Dermis blood vessel endothelial cell (primary cell): Measurements from ENCODE around the gene CHPT1. TPM values are rescaled to one million over a fixed set of nuclear protein-coding genes. Genes with fewer than 3 reads are reported as not detected.
"Not testable (repeated sequence)": the region's sequence is repeated elsewhere in the genome, so short reads cannot be mapped to it uniquely, and the experiment has no call there.

Source experiments
- DNase-seq: peaks from one replicate; pipeline ENCODE4 v3.0.0; 2010
- total RNA-seq: library from RNA; depleted of rRNA; stranded (reverse); fragments of >200 nt; gene quantifications from 2 replicates; pipeline ENCODE4 v1.2.3, GENCODE V29; 2014

Gene CHPT1
- total RNA-seq, 1 donor from 2014 or later: 28.8 TPM

GRCh38 chr12:101729842-101730241, 32.4 kb downstream of the CHPT1 start:
- no peak for DNase-seq

DNA sequence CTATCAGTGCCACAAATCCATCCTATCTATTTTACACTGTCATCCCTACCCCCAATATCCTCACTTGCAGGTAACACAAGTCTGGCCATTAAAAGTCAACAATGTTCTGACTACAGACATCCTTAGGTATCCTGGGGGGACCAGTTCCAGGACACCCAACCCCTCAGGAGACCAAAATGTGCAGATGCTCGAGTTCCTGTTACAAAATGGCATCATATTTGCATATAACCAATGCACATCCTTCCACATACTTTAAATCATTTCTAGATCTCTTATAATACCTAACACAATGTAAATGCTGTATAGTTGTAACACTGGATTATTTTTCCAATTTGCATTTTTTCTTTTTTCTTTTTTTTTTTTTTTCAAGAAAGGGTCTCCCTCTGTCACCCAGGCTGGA, 34.9 kb downstream of the CHPT1 start:
- DNase-seq: no peak

GRCh38 chr12:101733166-101733565, 35.7 kb downstream of the CHPT1 start:
- no peak for DNase-seq

DNA sequence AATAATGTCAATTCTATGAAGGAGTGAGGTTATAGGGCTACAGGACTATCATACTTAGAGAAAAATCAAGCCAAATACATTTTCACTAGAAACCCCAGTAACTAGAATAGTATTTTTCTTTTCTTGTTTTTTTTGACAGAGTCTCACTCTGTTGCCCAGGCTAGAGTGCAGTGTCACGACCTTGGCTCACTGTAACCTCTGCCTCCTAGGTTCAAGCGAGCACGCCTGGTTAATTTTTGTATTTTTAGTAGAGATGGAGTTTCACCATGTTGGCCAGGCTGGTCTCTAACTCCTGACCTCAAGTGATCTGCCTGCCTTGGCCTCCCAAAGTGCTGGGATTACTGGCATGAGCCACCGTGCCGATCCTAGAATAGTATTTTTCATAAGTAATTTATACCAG, 37.0 kb downstream of the CHPT1 start:
- DNase-seq: not testable (repeated sequence)

- DNase-seq: no peak
Observed at GRCh38 chr12:101737476-101737875, 40.0 kb downstream of the CHPT1 start.

GRCh38 chr12:101738920-101739665, 41.7 kb downstream of the CHPT1 start, which contains the start of gene SYCP3:
SYCP3 (minus strand) TSS chr12:101739462; CDS start chr12:101737935, 1,527 bp downstream.
- no peak for DNase-seq

DNA sequence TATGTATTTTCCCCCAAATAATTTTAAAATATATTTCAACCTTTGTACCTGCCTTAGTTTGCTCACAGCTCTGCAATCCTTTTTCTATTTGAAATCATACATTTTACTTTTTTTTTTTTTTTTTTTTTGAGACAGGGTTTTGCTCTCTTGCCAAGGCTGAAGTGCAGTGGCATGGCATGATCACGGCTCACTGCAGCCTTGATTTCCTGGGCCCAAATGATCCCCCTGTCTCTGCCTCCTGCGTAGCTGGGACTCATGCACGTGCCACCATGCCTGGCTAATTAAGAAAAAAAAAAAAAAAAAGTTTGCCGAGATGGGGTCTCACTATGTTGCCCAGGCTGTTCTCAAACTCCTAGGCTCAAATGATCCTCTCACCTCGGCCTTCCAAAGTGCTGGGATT, 43.1 kb downstream of the CHPT1 start:
- no peak for DNase-seq

GRCh38 chr12:101740980-101741379, 43.5 kb downstream of the CHPT1 start:
- DNase-seq: no peak

DNA sequence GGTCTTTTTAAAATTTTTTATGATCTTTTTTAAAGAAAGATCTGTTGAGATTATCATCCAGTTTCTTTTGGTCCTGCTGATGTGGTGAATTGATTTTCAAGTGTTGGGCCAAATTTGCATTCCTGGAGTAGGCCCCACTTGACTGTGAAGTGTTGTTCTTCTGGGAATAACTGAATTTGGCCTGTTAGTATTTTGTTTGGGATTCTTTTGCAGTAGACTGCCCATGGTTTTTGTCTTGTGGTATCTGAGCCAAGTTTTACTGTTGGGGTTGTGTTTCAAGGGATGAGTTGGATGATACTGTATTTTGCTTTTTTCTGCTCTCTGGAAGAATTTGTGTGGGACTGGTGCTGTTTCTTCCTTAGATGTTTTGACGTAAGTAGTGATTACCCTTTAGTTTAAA, 45.8 kb downstream of the CHPT1 start:
- no peak for DNase-seq

DNA sequence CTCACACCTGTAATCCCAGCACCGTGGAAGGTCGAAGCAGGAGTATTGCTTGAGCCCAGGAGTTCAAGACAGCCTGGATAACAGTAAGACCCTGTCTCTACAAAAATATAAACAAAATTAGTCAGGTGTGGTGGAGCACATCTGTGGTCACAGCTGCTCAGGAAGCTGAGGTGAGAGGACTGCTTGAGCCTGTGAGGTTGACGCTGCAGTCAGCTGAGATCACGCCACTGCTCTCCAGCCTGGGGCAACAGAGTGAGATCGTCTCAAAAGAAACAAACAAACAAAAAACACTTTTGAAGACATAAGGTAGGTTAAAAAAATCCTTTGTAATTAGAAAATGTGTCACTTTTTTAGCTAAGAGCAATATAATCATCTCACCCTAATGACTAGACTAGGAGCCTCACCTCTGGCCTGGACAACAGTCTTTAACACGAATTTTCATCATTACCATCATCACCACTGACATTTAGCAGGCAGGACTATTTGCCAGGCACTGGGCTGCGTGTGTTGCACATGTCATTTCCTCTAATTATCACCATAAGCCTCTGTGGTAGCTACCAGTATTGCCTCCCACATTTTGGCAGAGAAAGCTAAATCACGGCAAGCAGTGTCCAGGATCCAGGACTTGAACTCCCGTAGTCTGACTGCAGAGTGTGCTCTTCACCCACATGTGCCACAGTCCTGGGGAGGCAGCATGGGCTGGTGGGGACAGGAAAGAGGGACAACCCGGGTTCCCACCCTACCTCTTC, 46.5 kb downstream of the CHPT1 start:
- no peak for DNase-seq

DNA sequence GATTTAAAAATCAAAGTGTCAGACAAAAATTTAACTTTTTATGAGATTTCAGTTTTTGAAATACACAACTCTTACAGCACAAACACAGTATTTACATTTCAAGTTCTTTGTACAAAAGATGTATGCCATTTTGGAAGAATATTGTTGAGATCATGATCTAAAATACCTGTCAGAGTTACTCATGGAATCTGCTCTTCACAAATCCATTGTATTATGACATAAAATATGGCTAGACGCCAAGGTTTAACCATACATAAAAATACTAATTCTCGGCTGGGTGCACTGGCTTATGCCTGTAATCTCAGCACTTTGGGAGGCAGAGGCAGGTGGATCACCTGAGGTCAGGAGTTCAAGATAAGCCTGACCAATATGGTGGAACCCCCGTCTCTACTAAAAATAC, 48.0 kb downstream of the CHPT1 start:
- peak; percentile 43 for DNase-seq

GRCh38 chr12:101746196-101746595, 48.8 kb downstream of the CHPT1 start:
- no peak for DNase-seq

GRCh38 chr12:101746661-101747060, 49.2 kb downstream of the CHPT1 start:
- DNase-seq: no peak

DNA sequence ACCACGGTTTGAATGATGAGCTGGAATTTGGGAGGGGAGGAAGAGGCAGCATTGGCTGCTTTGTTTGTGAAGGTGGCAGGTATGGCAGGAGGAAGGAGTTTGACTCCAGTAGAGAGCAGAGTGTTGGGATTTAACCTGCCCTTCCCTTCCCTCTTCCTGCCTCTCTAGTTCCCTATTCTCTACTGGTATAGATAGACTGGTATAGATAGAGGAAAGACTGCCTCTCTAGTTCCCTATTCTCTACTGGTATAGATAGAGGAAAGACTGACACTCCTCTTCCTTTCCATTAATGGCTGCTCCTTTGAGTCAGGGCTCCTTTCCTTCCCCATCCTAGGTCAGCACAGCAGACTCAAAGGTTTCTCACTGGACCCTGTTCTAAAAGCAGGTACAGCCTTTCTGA, 50.3 kb downstream of the CHPT1 start:
- no peak for DNase-seq

DNA sequence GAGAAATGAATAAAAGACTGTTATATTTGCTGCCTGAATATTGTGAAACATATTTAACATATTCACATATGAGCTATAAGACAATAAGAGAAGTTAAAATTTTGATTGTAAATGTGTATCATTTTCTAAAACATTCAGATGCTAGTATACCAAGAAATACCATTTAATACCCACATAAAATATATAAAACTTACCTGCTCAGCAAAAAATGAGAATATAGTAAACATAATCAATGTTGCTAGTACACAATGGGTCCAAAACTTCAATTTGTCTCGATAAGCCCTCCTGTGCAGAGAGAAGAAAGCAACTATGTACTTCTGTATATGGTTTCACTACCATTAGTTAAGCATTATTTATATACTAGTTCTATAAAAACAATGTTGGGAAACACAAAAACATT, 51.5 kb downstream of the CHPT1 start:
- no peak for DNase-seq

- DNase-seq: no peak
Observed at GRCh38 chr12:101749657-101750056, 52.2 kb downstream of the CHPT1 start.

DNA sequence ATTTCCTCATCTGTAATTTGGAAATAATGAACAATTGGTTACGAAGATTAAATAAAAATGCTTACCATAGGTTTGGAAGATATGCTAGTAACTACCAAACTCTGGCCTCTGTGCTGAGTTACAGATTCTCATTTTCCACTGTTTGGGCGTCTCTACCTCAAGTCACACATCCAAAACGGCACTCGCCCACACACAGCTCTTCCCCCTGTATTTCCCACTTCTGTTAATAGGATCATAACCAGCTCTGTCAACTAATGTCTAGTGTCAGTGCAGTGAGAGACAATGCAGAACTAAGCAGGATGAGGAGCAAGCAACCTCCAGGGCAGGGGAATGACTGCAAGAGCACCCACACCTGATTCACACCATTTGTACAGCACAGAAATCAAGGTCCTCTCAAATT, 52.7 kb downstream of the CHPT1 start:
- DNase-seq: no peak

DNA sequence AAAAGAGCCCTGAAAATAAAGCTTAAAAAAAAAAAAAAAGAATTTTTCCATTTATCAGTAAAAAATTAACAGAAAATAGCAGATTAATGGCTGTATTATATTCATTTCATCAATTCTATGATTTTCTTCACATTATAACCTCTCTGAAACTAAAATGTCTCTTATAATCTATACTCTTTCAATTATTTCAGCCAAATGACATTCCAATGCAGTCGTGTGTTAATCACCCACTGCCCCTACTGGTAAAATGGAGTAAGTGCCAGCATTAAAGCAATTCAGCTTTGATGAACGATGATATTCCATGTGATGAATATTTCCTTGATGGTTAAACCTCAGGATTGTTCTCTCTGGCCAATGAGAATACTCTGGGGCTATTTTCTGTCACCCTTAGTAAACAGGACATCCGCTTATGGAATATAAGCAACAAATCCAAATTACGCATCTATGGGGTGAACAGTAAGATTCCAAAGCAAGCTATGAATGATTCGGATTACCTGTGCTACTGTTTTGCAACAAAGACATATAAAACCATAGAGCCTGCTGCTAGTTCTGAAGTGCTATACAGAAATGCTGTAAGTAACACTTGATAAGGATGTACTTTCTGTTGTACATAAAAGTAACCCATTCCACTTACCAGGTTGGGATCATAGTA, 62.1 kb downstream of the CHPT1 start:
- DNase-seq: peak; percentile 59

GRCh38 chr12:101761350-101761749, 63.9 kb downstream of the CHPT1 start:
- no peak for DNase-seq

- DNase-seq: no peak
Observed at GRCh38 chr12:101761781-101762180, 64.3 kb downstream of the CHPT1 start.

- no peak for DNase-seq
Observed at GRCh38 chr12:101763246-101763931, 65.9 kb downstream of the CHPT1 start.

DNA sequence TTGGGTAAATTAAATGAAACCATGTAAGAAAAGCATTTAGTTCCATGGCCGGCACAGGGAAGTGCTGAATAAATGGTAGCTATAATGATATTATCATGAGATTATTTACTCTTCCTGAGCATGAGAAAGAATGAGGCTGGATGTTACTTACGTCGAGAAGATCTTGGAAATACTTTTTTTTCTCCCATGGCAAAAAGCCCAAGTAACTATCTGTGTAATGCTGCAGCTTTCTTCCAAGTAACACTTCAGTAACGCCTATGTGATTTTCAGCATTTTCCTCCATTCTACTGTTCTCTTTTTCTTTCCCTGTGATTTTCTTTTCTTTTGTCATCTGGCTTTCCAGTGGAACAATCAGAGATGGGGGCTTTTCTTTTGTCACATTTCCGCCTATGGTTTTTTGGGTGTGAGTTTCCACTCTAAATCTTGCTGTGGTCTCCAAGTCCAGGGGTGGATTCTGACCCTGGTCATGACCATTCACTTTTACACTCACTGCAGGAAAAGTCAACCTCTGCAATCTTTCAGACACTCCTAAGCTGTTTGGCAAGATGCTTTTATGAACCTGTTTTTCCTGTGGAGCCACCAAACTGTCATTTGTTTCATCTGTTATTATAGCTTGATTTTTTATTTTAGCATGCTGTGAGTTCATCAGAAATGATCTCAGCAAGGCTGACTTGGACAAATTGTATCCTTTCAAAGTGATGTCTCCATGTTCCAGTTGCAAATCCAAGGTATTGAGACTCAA, 66.8 kb downstream of the CHPT1 start:
- no peak for DNase-seq
